ENCODE data around the gene GLYATL1. TPM values are rescaled to one million over a fixed set of nuclear protein-coding genes. Genes with fewer than 3 reads are reported as not detected.

The GLYATL1 gene
- polyA plus RNA-seq, 1 experiment = 0.49 TPM

- Histone ChIP-seq H3K4me3 (ENCODE audit: low read depth, low read length) (no peak overlapping the region), H3K36me3 (ENCODE audit: control insufficient read depth, insufficient read depth, low read length) (no peaks in the 10 kb centered on the region), H3K27me3 (ENCODE audit: control insufficient read depth, insufficient read depth, low read length) (no peaks in the 10 kb centered on the region)
- no peak for TF ChIP-seq CTCF (IDR thresholded peaks at IDR 0.05; ENCODE audit: insufficient read depth, low read depth, low read length)
- POLR2A ChIA-PET = no interaction called here
- peak; percentile 81 for DNase-seq (ENCODE audit: low read depth)
- CTCF ChIA-PET = interaction anchor here (0.6 to 3.1 kb wide), 9 partner anchors 10 to 273 kb away, joined by 3 to 13 read pairs (median 4); no protein-coding TSS in a partner anchor
Measured at GRCh38 chr11:58926695-58927094, 12.6 kb upstream of the GLYATL1 start.

GRCh38 chr11:58927393-58928106 lies 11.7 kb upstream of the GLYATL1 start:
- POLR2A ChIA-PET = no interaction called here
- Histone ChIP-seq H3K27me3 (ENCODE audit: control insufficient read depth, insufficient read depth, low read length) (no peaks in the 10 kb centered on the region), H3K36me3 (ENCODE audit: control insufficient read depth, insufficient read depth, low read length) (no peaks in the 10 kb centered on the region), H3K4me3 (ENCODE audit: low read depth, low read length) (no peak overlapping the region)
- no peak for DNase-seq (ENCODE audit: low read depth)
- TF ChIP-seq CTCF (IDR thresholded peaks at IDR 0.05; ENCODE audit: insufficient read depth, low read depth, low read length) = no peak
- CTCF ChIA-PET = interaction anchor here (0.6 to 3.1 kb wide), 12 partner anchors 9 to 274 kb away, joined by 3 to 13 read pairs (median 4); partner anchors contain the start of gene GLYATL1

GRCh38 chr11:58928107-58928499 lies 11.2 kb upstream of the GLYATL1 start:
- no peak for TF ChIP-seq CTCF (IDR thresholded peaks at IDR 0.05; ENCODE audit: insufficient read depth, low read depth, low read length)
- H3K27me3 ChIP-seq (ENCODE audit: control insufficient read depth, insufficient read depth, low read length) = no peaks in the 10 kb centered on the region
- ChIA-PET POLR2A (no interaction called here), CTCF (interaction anchor here (1.1 to 3.1 kb wide), 8 partner anchors 9 to 275 kb away, joined by 3 to 13 read pairs (median 7); partner anchors contain the start of gene GLYATL1)
- no peak overlapping the region for H3K4me3 ChIP-seq (ENCODE audit: low read depth, low read length)
- no peaks in the 10 kb centered on the region for H3K36me3 ChIP-seq (ENCODE audit: control insufficient read depth, insufficient read depth, low read length)
- no peak for DNase-seq (ENCODE audit: low read depth)

GRCh38 chr11:58928691-58929090 lies 10.6 kb upstream of the GLYATL1 start:
- Histone ChIP-seq H3K27me3 (ENCODE audit: control insufficient read depth, insufficient read depth, low read length) (no peaks in the 10 kb centered on the region), H3K36me3 (ENCODE audit: control insufficient read depth, insufficient read depth, low read length) (no peaks in the 10 kb centered on the region), H3K4me3 (ENCODE audit: low read depth, low read length) (no peak overlapping the region)
- CTCF ChIA-PET = interaction anchor here (2.4 to 3.1 kb wide), 5 partner anchors 10 to 275 kb away, joined by 6 to 13 read pairs (median 8); no protein-coding TSS in a partner anchor
- TF ChIP-seq CTCF (IDR thresholded peaks at IDR 0.05; ENCODE audit: insufficient read depth, low read depth, low read length) = no peak
- POLR2A ChIA-PET = no interaction called here
- no peak for DNase-seq (ENCODE audit: low read depth)

GRCh38 chr11:58930926-58931325 lies 8.4 kb upstream of the GLYATL1 start:
- Histone ChIP-seq H3K4me3 (ENCODE audit: low read depth, low read length) (no peak overlapping the region), H3K27me3 (ENCODE audit: control insufficient read depth, insufficient read depth, low read length) (no peaks in the 10 kb centered on the region), H3K36me3 (ENCODE audit: control insufficient read depth, insufficient read depth, low read length) (no peaks in the 10 kb centered on the region)
- no peak for DNase-seq (ENCODE audit: low read depth)
- CTCF ChIA-PET = no interaction called here
- POLR2A ChIA-PET = no interaction called here
- TF ChIP-seq CTCF (IDR thresholded peaks at IDR 0.05; ENCODE audit: insufficient read depth, low read depth, low read length) = no peak

All from BJ (cell line).